Liver (tissue), 9 donors: Measurements from ENCODE around the gene MICALL1. TPM values are rescaled to one million over a fixed set of nuclear protein-coding genes. Genes with fewer than 3 reads are reported as not detected.

Source experiments
- DNase-seq: peaks from one replicate; pipeline ENCODE4 v3.0.0-alpha.2; 2017; ENCODE audit warnings: low spot score
- H3K27ac ChIP-seq, 2 donors: one replicate each; pipeline ENCODE4 v1.7.0; 2013; ENCODE audit warnings: inconsistent platforms in 2 of 2, low read length in 2 of 2, control low read depth in 1 of 2, low read depth in 1 of 2, mild to moderate bottlenecking in 1 of 2
- H3K27me3 ChIP-seq, 4 donors: one replicate each; pipeline versions ENCODE4 v1.6.1 to v1.7.0; 2013; ENCODE audit warnings: low read length in 3 of 4, inconsistent platforms in 1 of 4, mild to moderate bottlenecking in 1 of 4, moderate library complexity in 1 of 4; ENCODE audit not compliant: control insufficient read depth in 4 of 4, insufficient read depth in 4 of 4
- H3K36me3 ChIP-seq, 4 donors: one replicate each; pipeline versions ENCODE4 v1.6.1 to v1.7.0; 2013; ENCODE audit warnings: low read length in 3 of 4, mild to moderate bottlenecking in 3 of 4, low read depth in 1 of 4, moderate library complexity in 1 of 4; ENCODE audit not compliant: control insufficient read depth in 4 of 4, insufficient read depth in 3 of 4
- H3K4me1 ChIP-seq, 4 donors: one replicate each; pipeline versions ENCODE4 v1.6.1 to v1.7.0; 2013; ENCODE audit warnings: low read length in 3 of 4, mild to moderate bottlenecking in 3 of 4, moderate library complexity in 1 of 4; ENCODE audit not compliant: control insufficient read depth in 4 of 4, insufficient read depth in 4 of 4
- H3K4me3 ChIP-seq, 3 donors: one replicate each; pipeline versions ENCODE4 v1.6.1 to v1.7.0; 2013; ENCODE audit warnings: low read length in 3 of 3, control low read depth in 1 of 3, low read depth in 1 of 3, mild to moderate bottlenecking in 1 of 3
- H3K9ac ChIP-seq, 2 donors: one replicate each; pipeline ENCODE4 v1.7.0; 2013; ENCODE audit warnings: low read length in 2 of 2, mild to moderate bottlenecking in 2 of 2, moderate library complexity in 2 of 2, control low read depth in 1 of 2, low read depth in 1 of 2
- H3K9me3 ChIP-seq, 4 donors: one replicate each; pipeline versions ENCODE4 v1.6.1 to v1.7.0; 2013; ENCODE audit warnings: low read length in 3 of 4; ENCODE audit not compliant: control insufficient read depth in 4 of 4
- EGR1 ChIP-seq, 2 donors: IDR thresholded peaks; 2 replicates each; pipeline ENCODE4 v1.6.1; 2016 to 2018; ENCODE audit warnings: antibody characterized with exemption in 2 of 2, low read depth in 2 of 2
- FOXA1 ChIP-seq: IDR thresholded peaks from 2 replicates; pipeline ENCODE4 v1.6.1; 2016; ENCODE audit warnings: antibody characterized with exemption
- FOXA2 ChIP-seq: IDR thresholded peaks from 2 replicates; pipeline ENCODE4 v1.6.1; 2016; ENCODE audit warnings: antibody characterized with exemption
- GABPA ChIP-seq, 2 donors: IDR thresholded peaks in 1 of 2; conservative IDR thresholded peaks in 1 of 2; 2 replicates each; pipeline ENCODE4 v1.6.1; 2016; ENCODE audit warnings: antibody characterized with exemption in 2 of 2, mild to moderate bottlenecking in 1 of 2, moderate library complexity in 1 of 2
- HNF4A ChIP-seq, 2 donors: conservative IDR thresholded peaks; 2 replicates each; pipeline ENCODE4 v1.6.1; 2016; ENCODE audit warnings: antibody characterized with exemption in 2 of 2, mild to moderate bottlenecking in 2 of 2
- HNF4G ChIP-seq: IDR thresholded peaks from 2 replicates; pipeline ENCODE4 v1.6.1; 2016; ENCODE audit warnings: antibody characterized with exemption
- JUND ChIP-seq, 2 donors: IDR thresholded peaks; 2 replicates each; pipeline ENCODE4 v1.6.1; 2016; ENCODE audit warnings: antibody characterized with exemption in 2 of 2
- NR2F2 ChIP-seq: IDR thresholded peaks from 2 replicates; pipeline ENCODE4 v1.6.1; 2016; ENCODE audit warnings: antibody characterized with exemption
- RAD21 ChIP-seq, 2 donors: IDR thresholded peaks; 2 replicates each; pipeline ENCODE4 v1.6.1; 2016; ENCODE audit warnings: antibody characterized with exemption in 2 of 2, mild to moderate bottlenecking in 2 of 2
- RXRA ChIP-seq, 2 donors: IDR thresholded peaks; 2 replicates each; pipeline ENCODE4 v1.6.1; 2017 to 2018; ENCODE audit warnings: antibody characterized with exemption in 2 of 2, mild to moderate bottlenecking in 1 of 2
- SP1 ChIP-seq: IDR thresholded peaks from 2 replicates; pipeline ENCODE4 v1.6.1; 2018; ENCODE audit warnings: antibody characterized with exemption, mild to moderate bottlenecking
- TAF1 ChIP-seq: conservative IDR thresholded peaks from 2 replicates; pipeline ENCODE4 v1.6.1; 2016; ENCODE audit warnings: antibody characterized with exemption, mild to moderate bottlenecking
- YY1 ChIP-seq: IDR thresholded peaks from 2 replicates; pipeline ENCODE4 v1.6.1; 2016; ENCODE audit warnings: antibody characterized with exemption, mild to moderate bottlenecking
- WGBS: extraction: QIAGEN DNeasy Blood & Tissue Kit; methylation state at CpG from one replicate; pipeline ENCODE4 v1.1.7; 2013; 5-methylcytosine and 5-hydroxymethylcytosine counted together
- polyA plus RNA-seq, 2 donors: library from polyadenylated mRNA; stranded (reverse) in 1 of 2; unstranded in 1 of 2; fragments of 200-250 nt in 1 of 2; fragments of >200 nt in 1 of 2; fragmentation: Nextera tagmentation in 1 of 2; extraction: Ambion mirVana in 1 of 2; gene quantifications; one replicate each; pipeline versions ENCODE4 v1.2.1 to v1.2.3, GENCODE V29; 2013 to 2015
- total RNA-seq, 2 donors: library from RNA; depleted of rRNA; stranded (reverse); fragments of >200 nt; gene quantifications; one replicate each; pipeline ENCODE4 v1.2.3, GENCODE V29; 2014
- TF ChIP-seq, protein P1 (sequence below): fragments of 150-350 bp; IDR thresholded peaks from 2 replicates; pipeline ENCODE4 v1.5.1; 2017; ENCODE audit warnings: improper control_type of control experiment, low read depth, low read length; ENCODE audit not compliant: missing input control
- TF ChIP-seq, protein P2 (sequence below): IDR thresholded peaks from 2 replicates; pipeline ENCODE4 v1.6.1; 2016; ENCODE audit warnings: antibody characterized with exemption
- TF ChIP-seq, protein P3 (sequence below): IDR thresholded peaks from 2 replicates; pipeline ENCODE4 v1.6.1; 2016; ENCODE audit warnings: antibody characterized with exemption
- TF ChIP-seq, protein P4 (sequence below): IDR thresholded peaks from 2 replicates; pipeline ENCODE4 v1.6.1; 2016; ENCODE audit warnings: antibody characterized with exemption, mild to moderate bottlenecking
- donor health status: healthy.
- donor health status: healthy.
- donor health status: healthy.
- donor health status: healthy.
- donor health status: healthy.

MICALL1 gene
- total and polyA plus RNA-seq, 4 donors = 2.0 to 9.3 (median 4.1) TPM

DNA sequence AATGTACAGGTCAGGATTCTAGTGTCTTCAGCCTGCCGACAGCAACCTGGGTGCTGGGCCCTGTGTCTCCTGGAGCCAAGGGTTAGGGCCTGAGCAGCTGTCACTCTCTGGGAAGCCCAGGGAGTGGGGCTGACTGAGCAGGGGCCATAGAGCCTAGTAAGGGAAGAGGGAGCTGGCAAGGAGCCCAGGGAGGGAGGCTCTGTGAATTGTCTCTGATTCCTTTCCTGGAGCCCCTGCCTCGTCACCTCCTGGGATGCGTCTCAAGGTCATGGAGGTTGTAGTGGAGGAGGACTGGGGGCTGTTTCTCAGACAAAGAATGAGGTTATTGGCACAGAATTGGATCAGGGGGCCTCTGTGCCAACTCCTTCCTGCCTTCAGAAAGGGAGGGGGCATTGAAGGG is 66.4 kb downstream of the MICALL1 start:
- peaks cover 2 to 18% (median 11%) of the 10 kb centered on the region in 4 donors for H3K36me3 ChIP-seq
- H3K27me3 ChIP-seq = no peaks in the 10 kb centered on the region
- H3K4me3 ChIP-seq = no peak overlapping the region
- no peaks in the 10 kb centered on the region for H3K9me3 ChIP-seq
- 90% methylated on average over 3 of the region's 3 CpGs for WGBS
- TF ChIP-seq, protein P1, sequence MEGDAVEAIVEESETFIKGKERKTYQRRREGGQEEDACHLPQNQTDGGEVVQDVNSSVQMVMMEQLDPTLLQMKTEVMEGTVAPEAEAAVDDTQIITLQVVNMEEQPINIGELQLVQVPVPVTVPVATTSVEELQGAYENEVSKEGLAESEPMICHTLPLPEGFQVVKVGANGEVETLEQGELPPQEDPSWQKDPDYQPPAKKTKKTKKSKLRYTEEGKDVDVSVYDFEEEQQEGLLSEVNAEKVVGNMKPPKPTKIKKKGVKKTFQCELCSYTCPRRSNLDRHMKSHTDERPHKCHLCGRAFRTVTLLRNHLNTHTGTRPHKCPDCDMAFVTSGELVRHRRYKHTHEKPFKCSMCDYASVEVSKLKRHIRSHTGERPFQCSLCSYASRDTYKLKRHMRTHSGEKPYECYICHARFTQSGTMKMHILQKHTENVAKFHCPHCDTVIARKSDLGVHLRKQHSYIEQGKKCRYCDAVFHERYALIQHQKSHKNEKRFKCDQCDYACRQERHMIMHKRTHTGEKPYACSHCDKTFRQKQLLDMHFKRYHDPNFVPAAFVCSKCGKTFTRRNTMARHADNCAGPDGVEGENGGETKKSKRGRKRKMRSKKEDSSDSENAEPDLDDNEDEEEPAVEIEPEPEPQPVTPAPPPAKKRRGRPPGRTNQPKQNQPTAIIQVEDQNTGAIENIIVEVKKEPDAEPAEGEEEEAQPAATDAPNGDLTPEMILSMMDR = no peak
- TF ChIP-seq GABPA (IDR thresholded peaks at IDR 0.05 in 1 of 2, conservative IDR thresholded peaks at IDR 0.05 in 1 of 2) (no peak), HNF4A (conservative IDR thresholded peaks at IDR 0.05) (no peak), JUND (IDR thresholded peaks at IDR 0.05) (no peak), EGR1 (IDR thresholded peaks at IDR 0.05; ENCODE audit: low read depth in 2 of 2) (no peak), YY1 (no peak), TAF1 (no peak), FOXA1 (no peak), RXRA (IDR thresholded peaks at IDR 0.05) (no peak), RAD21 (IDR thresholded peaks at IDR 0.05) (no peak), HNF4G (no peak), FOXA2 (no peak), SP1 (no peak), NR2F2 (no peak)
- TF ChIP-seq, protein P2, sequence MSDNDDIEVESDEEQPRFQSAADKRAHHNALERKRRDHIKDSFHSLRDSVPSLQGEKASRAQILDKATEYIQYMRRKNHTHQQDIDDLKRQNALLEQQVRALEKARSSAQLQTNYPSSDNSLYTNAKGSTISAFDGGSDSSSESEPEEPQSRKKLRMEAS = no peak
- TF ChIP-seq, protein P3, sequence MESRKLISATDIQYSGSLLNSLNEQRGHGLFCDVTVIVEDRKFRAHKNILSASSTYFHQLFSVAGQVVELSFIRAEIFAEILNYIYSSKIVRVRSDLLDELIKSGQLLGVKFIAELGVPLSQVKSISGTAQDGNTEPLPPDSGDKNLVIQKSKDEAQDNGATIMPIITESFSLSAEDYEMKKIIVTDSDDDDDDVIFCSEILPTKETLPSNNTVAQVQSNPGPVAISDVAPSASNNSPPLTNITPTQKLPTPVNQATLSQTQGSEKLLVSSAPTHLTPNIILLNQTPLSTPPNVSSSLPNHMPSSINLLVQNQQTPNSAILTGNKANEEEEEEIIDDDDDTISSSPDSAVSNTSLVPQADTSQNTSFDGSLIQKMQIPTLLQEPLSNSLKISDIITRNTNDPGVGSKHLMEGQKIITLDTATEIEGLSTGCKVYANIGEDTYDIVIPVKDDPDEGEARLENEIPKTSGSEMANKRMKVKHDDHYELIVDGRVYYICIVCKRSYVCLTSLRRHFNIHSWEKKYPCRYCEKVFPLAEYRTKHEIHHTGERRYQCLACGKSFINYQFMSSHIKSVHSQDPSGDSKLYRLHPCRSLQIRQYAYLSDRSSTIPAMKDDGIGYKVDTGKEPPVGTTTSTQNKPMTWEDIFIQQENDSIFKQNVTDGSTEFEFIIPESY = no peak
- TF ChIP-seq, protein P4, sequence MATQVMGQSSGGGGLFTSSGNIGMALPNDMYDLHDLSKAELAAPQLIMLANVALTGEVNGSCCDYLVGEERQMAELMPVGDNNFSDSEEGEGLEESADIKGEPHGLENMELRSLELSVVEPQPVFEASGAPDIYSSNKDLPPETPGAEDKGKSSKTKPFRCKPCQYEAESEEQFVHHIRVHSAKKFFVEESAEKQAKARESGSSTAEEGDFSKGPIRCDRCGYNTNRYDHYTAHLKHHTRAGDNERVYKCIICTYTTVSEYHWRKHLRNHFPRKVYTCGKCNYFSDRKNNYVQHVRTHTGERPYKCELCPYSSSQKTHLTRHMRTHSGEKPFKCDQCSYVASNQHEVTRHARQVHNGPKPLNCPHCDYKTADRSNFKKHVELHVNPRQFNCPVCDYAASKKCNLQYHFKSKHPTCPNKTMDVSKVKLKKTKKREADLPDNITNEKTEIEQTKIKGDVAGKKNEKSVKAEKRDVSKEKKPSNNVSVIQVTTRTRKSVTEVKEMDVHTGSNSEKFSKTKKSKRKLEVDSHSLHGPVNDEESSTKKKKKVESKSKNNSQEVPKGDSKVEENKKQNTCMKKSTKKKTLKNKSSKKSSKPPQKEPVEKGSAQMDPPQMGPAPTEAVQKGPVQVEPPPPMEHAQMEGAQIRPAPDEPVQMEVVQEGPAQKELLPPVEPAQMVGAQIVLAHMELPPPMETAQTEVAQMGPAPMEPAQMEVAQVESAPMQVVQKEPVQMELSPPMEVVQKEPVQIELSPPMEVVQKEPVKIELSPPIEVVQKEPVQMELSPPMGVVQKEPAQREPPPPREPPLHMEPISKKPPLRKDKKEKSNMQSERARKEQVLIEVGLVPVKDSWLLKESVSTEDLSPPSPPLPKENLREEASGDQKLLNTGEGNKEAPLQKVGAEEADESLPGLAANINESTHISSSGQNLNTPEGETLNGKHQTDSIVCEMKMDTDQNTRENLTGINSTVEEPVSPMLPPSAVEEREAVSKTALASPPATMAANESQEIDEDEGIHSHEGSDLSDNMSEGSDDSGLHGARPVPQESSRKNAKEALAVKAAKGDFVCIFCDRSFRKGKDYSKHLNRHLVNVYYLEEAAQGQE = no peak
- H3K9ac ChIP-seq = no peak overlapping the region
- no peak for DNase-seq
- no peak overlapping the region for H3K27ac ChIP-seq
- no peaks in the 10 kb centered on the region for H3K4me1 ChIP-seq
